ENCODE results near the gene ASB15. TPM values are rescaled to one million over a fixed set of nuclear protein-coding genes. Genes with fewer than 3 reads are reported as not detected.

ASB15 gene
- polyA plus RNA-seq, 1 donor from 2014 or later = not detected

DNA sequence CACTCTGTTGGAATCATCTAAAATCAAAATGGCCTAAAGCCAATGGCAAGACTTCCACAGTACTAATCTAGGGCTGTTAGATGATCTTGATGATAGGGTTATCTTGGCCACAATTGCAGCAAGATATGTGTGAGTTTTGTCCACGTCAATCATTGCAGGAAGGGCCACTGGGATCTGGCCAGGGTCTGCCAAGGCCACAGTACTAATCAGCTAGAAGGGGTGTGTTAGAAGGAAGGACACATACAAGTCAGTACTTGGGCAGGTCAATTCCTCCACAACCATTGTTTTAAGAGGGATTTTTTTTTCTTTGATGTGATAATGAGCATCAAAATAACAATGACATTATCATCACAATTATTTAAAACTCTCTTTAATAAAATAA, 55.7 kb downstream of the ASB15 start:
- Histone ChIP-seq H3K4me2 (ENCODE audit: low read length) (no peak overlapping the region), H3K9ac (ENCODE audit: low read length) (no peak overlapping the region), H2AFZ (ENCODE audit: low read depth, low read length) (no peak overlapping the region), H3K9me3 (ENCODE audit: low read length) (no peaks in the 10 kb centered on the region), H3K36me3 (ENCODE audit: insufficient read depth, low read length) (no peaks in the 10 kb centered on the region), H3K9me2 (ENCODE audit: insufficient read depth, low read length) (no peaks in the 10 kb centered on the region), H3K27ac (ENCODE audit: low read length) (no peak overlapping the region), H3K27me3 (ENCODE audit: insufficient read depth, low read depth, low read length) (no peaks in the 10 kb centered on the region), H3K79me2 (replicated peaks; ENCODE audit: insufficient read depth, low read length) (no peaks in the 10 kb centered on the region), H3K4me3 (ENCODE audit: low read length) (no peak overlapping the region), H3F3A (ENCODE audit: insufficient read depth, low read length, poor library complexity, severe bottlenecking) (no peaks in the 10 kb centered on the region), H4K20me1 (ENCODE audit: insufficient read depth) (no peaks in the 10 kb centered on the region)
- no peak for TF ChIP-seq MXI1 (conservative IDR thresholded peaks at IDR 0.05; ENCODE audit: poor library complexity, severe bottlenecking)
- TF ChIP-seq SMC3 (conservative IDR thresholded peaks at IDR 0.05; ENCODE audit: poor library complexity) = no peak
- TF ChIP-seq EZH2 (IDR thresholded peaks at IDR 0.05; ENCODE audit: borderline replicate concordance, insufficient read depth, low read length, poor library complexity, severe bottlenecking) = no peak
- TF ChIP-seq, protein P1, sequence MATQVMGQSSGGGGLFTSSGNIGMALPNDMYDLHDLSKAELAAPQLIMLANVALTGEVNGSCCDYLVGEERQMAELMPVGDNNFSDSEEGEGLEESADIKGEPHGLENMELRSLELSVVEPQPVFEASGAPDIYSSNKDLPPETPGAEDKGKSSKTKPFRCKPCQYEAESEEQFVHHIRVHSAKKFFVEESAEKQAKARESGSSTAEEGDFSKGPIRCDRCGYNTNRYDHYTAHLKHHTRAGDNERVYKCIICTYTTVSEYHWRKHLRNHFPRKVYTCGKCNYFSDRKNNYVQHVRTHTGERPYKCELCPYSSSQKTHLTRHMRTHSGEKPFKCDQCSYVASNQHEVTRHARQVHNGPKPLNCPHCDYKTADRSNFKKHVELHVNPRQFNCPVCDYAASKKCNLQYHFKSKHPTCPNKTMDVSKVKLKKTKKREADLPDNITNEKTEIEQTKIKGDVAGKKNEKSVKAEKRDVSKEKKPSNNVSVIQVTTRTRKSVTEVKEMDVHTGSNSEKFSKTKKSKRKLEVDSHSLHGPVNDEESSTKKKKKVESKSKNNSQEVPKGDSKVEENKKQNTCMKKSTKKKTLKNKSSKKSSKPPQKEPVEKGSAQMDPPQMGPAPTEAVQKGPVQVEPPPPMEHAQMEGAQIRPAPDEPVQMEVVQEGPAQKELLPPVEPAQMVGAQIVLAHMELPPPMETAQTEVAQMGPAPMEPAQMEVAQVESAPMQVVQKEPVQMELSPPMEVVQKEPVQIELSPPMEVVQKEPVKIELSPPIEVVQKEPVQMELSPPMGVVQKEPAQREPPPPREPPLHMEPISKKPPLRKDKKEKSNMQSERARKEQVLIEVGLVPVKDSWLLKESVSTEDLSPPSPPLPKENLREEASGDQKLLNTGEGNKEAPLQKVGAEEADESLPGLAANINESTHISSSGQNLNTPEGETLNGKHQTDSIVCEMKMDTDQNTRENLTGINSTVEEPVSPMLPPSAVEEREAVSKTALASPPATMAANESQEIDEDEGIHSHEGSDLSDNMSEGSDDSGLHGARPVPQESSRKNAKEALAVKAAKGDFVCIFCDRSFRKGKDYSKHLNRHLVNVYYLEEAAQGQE (IDR thresholded peaks at IDR 0.05; ENCODE audit: borderline replicate concordance) = no peak
- no peak for TF ChIP-seq TAF1 (IDR thresholded peaks at IDR 0.05; ENCODE audit: low read depth)
- no peak for TF ChIP-seq EP300 (conservative IDR thresholded peaks at IDR 0.05; ENCODE audit: poor library complexity, severe bottlenecking)
- no peak for TF ChIP-seq POLR2AphosphoS5 (IDR thresholded peaks at IDR 0.05)
- no peak for TF ChIP-seq RAD21 (conservative IDR thresholded peaks at IDR 0.05)

DNA sequence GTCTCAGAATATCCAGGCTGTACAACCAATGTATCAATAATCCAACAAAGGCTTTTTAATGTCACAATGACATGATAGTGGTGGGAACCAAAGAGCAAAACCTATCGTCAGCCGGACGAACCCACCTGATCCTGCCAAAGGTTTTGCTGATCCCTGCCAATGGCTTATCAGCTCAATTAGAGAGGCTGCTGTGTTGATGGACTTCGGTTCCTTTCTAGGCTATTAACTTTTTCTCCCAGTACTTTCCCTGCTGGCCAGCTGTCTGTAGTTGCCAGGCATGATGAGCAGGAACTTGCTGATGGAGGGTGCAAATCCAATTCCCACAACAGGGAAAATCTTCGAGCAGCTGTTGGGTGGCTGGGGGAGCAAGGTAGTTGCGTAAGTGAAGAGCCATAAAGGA, 56.4 kb downstream of the ASB15 start:
- H3F3A ChIP-seq (ENCODE audit: insufficient read depth, low read length, poor library complexity, severe bottlenecking) = no peaks in the 10 kb centered on the region
- no peak overlapping the region for H3K4me2 ChIP-seq (ENCODE audit: low read length)
- no peaks in the 10 kb centered on the region for H4K20me1 ChIP-seq (ENCODE audit: insufficient read depth)
- no peaks in the 10 kb centered on the region for H3K36me3 ChIP-seq (ENCODE audit: insufficient read depth, low read length)
- H3K9me2 ChIP-seq (ENCODE audit: insufficient read depth, low read length) = no peaks in the 10 kb centered on the region
- no peaks in the 10 kb centered on the region for H3K9me3 ChIP-seq (ENCODE audit: low read length)
- no peaks in the 10 kb centered on the region for H3K79me2 ChIP-seq (replicated peaks; ENCODE audit: insufficient read depth, low read length)
- no peaks in the 10 kb centered on the region for H3K27me3 ChIP-seq (ENCODE audit: insufficient read depth, low read depth, low read length)
- H3K27ac ChIP-seq (ENCODE audit: low read length) = no peak overlapping the region
- no peak for TF ChIP-seq EP300 (conservative IDR thresholded peaks at IDR 0.05; ENCODE audit: poor library complexity, severe bottlenecking)
- no peak for TF ChIP-seq EZH2 (IDR thresholded peaks at IDR 0.05; ENCODE audit: borderline replicate concordance, insufficient read depth, low read length, poor library complexity, severe bottlenecking)
- TF ChIP-seq, protein P2, sequence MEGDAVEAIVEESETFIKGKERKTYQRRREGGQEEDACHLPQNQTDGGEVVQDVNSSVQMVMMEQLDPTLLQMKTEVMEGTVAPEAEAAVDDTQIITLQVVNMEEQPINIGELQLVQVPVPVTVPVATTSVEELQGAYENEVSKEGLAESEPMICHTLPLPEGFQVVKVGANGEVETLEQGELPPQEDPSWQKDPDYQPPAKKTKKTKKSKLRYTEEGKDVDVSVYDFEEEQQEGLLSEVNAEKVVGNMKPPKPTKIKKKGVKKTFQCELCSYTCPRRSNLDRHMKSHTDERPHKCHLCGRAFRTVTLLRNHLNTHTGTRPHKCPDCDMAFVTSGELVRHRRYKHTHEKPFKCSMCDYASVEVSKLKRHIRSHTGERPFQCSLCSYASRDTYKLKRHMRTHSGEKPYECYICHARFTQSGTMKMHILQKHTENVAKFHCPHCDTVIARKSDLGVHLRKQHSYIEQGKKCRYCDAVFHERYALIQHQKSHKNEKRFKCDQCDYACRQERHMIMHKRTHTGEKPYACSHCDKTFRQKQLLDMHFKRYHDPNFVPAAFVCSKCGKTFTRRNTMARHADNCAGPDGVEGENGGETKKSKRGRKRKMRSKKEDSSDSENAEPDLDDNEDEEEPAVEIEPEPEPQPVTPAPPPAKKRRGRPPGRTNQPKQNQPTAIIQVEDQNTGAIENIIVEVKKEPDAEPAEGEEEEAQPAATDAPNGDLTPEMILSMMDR (IDR thresholded peaks at IDR 0.05; ENCODE audit: poor library complexity, severe bottlenecking) = no peak
- no peak for TF ChIP-seq MXI1 (conservative IDR thresholded peaks at IDR 0.05; ENCODE audit: poor library complexity, severe bottlenecking)
- TF ChIP-seq, protein P1 (IDR thresholded peaks at IDR 0.05; ENCODE audit: borderline replicate concordance) = no peak
- TF ChIP-seq RAD21 (conservative IDR thresholded peaks at IDR 0.05) = no peak
- no peak for TF ChIP-seq POLR2AphosphoS5 (IDR thresholded peaks at IDR 0.05)
- no peak for TF ChIP-seq SMC3 (conservative IDR thresholded peaks at IDR 0.05; ENCODE audit: poor library complexity)
- TF ChIP-seq TAF1 (IDR thresholded peaks at IDR 0.05; ENCODE audit: low read depth) = no peak
- H3K4me3 ChIP-seq (ENCODE audit: low read length) = no peak overlapping the region
- no peak overlapping the region for H2AFZ ChIP-seq (ENCODE audit: low read depth, low read length)
- no peak overlapping the region for H3K9ac ChIP-seq (ENCODE audit: low read length)

Measured in neural cell (in vitro differentiated cells).